ENCODE data around the gene LRGUK. TPM values are rescaled to one million over a fixed set of nuclear protein-coding genes. Genes with fewer than 3 reads are reported as not detected.
A peak's percentile ranks its signal among the peaks of the same experiment; 100 is the strongest.

Gene LRGUK
- total RNA-seq, 4 donors from 2014 or later: 0.10 TPM; not detected in 3

DNA sequence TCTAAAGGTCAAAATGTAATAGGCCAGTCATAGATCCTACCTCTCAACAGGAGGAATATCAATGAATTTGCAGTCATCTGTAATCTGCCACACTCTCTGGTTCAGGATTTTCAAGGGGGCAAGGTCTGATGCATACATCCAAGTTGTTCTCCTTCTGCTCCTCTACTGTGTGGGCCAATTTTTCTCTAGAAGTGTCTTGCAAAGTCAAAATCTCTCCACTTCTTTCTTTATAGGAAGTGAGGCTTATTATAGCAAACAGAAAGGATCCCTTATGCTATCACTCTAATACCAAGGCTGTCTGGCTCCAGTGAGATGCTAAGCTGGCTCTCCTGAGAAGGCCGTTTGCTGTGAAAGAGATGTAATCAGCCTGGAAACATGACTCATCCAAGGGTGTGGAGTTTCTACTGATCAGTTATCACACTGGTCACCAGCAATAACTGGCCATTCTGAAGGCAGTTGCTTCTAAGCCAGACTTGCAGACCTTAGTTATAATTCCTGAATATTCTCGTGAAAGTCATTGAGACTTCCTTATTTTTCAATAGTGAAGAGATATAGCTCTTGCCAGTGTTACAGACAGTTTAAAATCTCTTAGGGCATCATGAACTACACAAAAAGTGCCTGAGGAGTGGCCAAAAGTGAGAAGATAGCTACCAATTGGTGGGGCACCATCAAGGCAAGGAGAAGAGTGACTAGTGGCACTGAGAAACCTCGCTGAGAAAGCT is 43.2 kb upstream of the LRGUK start:
- no peaks in the 10 kb centered on the region for H3K36me3 ChIP-seq
- no peaks in the 10 kb centered on the region for H3K4me1 ChIP-seq
- DNase-seq (no peak), ATAC-seq (no peak)
- TF ChIP-seq POLR2A (IDR thresholded peaks at IDR 0.05): no peak
- TF ChIP-seq CTCF (IDR thresholded peaks at IDR 0.05 in 4 of 5, conservative IDR thresholded peaks at IDR 0.05 in 1 of 5): no peak
- in situ Hi-C loops (cut with MboI; ENCODE audit: low sequenced_read_pairs in 4 of 4): no loop called here
- H3K9me3 ChIP-seq: no peaks in the 10 kb centered on the region
- H3K27ac ChIP-seq: no peak overlapping the region
- H3K4me3 ChIP-seq: no peak overlapping the region
- intact Hi-C loops (cut with DNase I; ENCODE audit: low total_unique reads): no loop called here
- H3K27me3 ChIP-seq: no peaks in the 10 kb centered on the region

- H3K27ac ChIP-seq: no peak overlapping the region
- DNase-seq (no peak), ATAC-seq (peak in 1 of 2 donors; percentile 39)
- no peaks in the 10 kb centered on the region for H3K36me3 ChIP-seq
- H3K9me3 ChIP-seq: no peaks in the 10 kb centered on the region
- H3K4me3 ChIP-seq: no peak overlapping the region
- no peaks in the 10 kb centered on the region for H3K27me3 ChIP-seq
- H3K4me1 ChIP-seq: no peaks in the 10 kb centered on the region
- in situ Hi-C loops (cut with MboI; ENCODE audit: low sequenced_read_pairs in 4 of 4) (no loop called here), intact Hi-C loops (cut with DNase I; ENCODE audit: low total_unique reads) (no loop called here)
- TF ChIP-seq CTCF (IDR thresholded peaks at IDR 0.05 in 4 of 5, conservative IDR thresholded peaks at IDR 0.05 in 1 of 5) (no peak), POLR2A (IDR thresholded peaks at IDR 0.05) (no peak)
These were observed 42.5 kb upstream of the LRGUK start for GRCh38 chr7:134084488-134085144.

DNA sequence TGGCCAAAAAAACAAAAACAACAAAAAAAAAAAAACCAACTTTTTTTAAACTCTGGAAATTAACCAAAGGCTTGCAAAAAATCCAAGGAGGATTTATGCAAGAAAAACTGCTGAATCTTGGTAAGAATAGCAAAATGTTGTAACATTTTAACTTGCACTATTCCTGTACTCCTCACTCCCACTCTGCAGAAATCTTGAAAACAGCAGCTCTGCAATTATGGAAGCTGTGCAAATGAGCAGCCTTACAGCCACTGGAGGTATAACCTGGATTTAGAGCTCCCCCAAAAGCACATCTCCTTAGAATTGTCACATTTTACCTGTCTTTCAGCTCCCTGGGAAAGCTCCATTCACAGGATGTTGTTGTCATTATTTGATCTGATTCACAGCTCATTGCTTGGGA is 41.8 kb upstream of the LRGUK start:
- H3K4me3 ChIP-seq: no peak overlapping the region
- ATAC-seq: no peak
- intact Hi-C loops (cut with DNase I; ENCODE audit: low total_unique reads) (no loop called here), in situ Hi-C loops (cut with MboI; ENCODE audit: low sequenced_read_pairs in 4 of 4) (no loop called here)
- no peaks in the 10 kb centered on the region for H3K36me3 ChIP-seq
- no peaks in the 10 kb centered on the region for H3K4me1 ChIP-seq
- no peaks in the 10 kb centered on the region for H3K9me3 ChIP-seq
- no peaks in the 10 kb centered on the region for H3K27me3 ChIP-seq
- H3K27ac ChIP-seq: no peak overlapping the region
- TF ChIP-seq POLR2A (IDR thresholded peaks at IDR 0.05): no peak
- TF ChIP-seq CTCF (IDR thresholded peaks at IDR 0.05 in 4 of 5, conservative IDR thresholded peaks at IDR 0.05 in 1 of 5): no peak
- DNase-seq: no peak

DNA sequence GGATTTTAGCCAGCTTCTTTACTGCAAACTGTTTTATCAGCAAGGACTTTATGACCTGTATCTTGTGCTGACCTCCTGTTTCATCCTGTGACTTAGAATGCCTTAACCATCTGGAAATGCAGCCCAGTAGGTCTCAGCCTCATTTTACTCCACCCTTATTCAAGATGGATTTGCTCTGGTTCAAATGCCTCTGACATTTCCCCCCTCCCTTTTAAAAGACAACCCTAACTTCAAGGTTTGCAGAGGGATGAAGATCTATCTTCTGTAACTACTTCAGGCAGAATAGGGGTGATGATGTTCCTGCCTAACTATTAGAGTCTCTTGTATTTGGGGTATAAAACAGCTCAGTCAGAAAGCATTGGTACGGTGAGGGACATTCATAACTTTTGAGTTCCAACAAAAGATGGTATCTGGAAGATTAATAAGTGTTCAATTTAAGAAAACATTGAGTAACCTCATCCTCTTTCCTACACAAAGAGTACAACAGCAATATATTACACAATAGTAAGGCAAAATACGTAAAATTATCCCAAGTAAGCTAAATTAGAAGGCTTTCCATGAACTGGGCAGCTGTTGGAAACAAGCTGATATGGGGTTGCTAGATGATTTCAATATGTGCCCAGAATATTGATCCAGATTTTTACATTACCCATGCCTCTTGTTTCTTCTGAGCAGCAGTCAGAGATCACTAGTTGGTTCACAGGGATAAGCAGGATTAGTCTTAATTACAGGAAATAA is 40.0 kb upstream of the LRGUK start:
- no peaks in the 10 kb centered on the region for H3K36me3 ChIP-seq

More for the DNA sequence above, 40.0 kb upstream of the LRGUK start:
- no peaks in the 10 kb centered on the region for H3K9me3 ChIP-seq
- DNase-seq: no peak
- ATAC-seq: no peak
- H3K4me3 ChIP-seq: no peak overlapping the region
- TF ChIP-seq POLR2A (IDR thresholded peaks at IDR 0.05) (no peak), CTCF (IDR thresholded peaks at IDR 0.05 in 4 of 5, conservative IDR thresholded peaks at IDR 0.05 in 1 of 5) (no peak)
- no peaks in the 10 kb centered on the region for H3K4me1 ChIP-seq
- no peaks in the 10 kb centered on the region for H3K27me3 ChIP-seq
- H3K27ac ChIP-seq: no peak overlapping the region
- in situ Hi-C loops (cut with MboI; ENCODE audit: low sequenced_read_pairs in 4 of 4): no loop called here
- intact Hi-C loops (cut with DNase I; ENCODE audit: low total_unique reads): no loop called here
